Neuronal stem cell (in vitro differentiated cells): Measurements from ENCODE around the gene CACYBP.
A peak's percentile ranks its signal among the peaks of the same experiment; 100 is the strongest.

Source experiments
- DNase-seq: peaks from one replicate; pipeline ENCODE4 v3.0.0-alpha.2; 2013; ENCODE audit warnings: low spot score
- H2AFZ ChIP-seq: one replicate; pipeline ENCODE4 v1.6.1; 2013; ENCODE audit warnings: mild to moderate bottlenecking, low read length, inconsistent platforms
- H2AK5ac ChIP-seq: 2 replicates; pipeline ENCODE4 v1.6.1; 2013; ENCODE audit warnings: low read depth, mild to moderate bottlenecking, inconsistent platforms, low read length, moderate library complexity, mixed read lengths
- H2BK120ac ChIP-seq: 2 replicates; pipeline ENCODE4 v1.6.1; 2013; ENCODE audit warnings: low read depth, mild to moderate bottlenecking, inconsistent platforms, low read length, moderate library complexity, mixed read lengths
- H2BK12ac ChIP-seq: one replicate; pipeline ENCODE4 v1.6.1; 2013; ENCODE audit warnings: low read length, inconsistent platforms
- H2BK15ac ChIP-seq: 2 replicates; pipeline ENCODE4 v1.6.1; 2013; ENCODE audit warnings: mild to moderate bottlenecking, low read length, inconsistent platforms, mixed read lengths
- H2BK5ac ChIP-seq: one replicate; pipeline ENCODE4 v1.6.1; 2013; ENCODE audit warnings: inconsistent platforms, mild to moderate bottlenecking, low read length, moderate library complexity
- H3K14ac ChIP-seq: one replicate; pipeline ENCODE4 v1.6.1; 2013; ENCODE audit warnings: low read length, inconsistent platforms
- H3K18ac ChIP-seq: 2 replicates; pipeline ENCODE4 v1.6.1; 2013; ENCODE audit warnings: low read length, inconsistent platforms
- H3K23ac ChIP-seq: 2 replicates; pipeline ENCODE4 v1.6.1; 2013; ENCODE audit warnings: low read depth, mild to moderate bottlenecking, mixed read lengths, low read length, inconsistent platforms; ENCODE audit not compliant: poor library complexity
- H3K27ac ChIP-seq: replicated peaks from 3 replicates; pipeline ENCODE4 v1.5.1; 2013; ENCODE audit warnings: low read length, inconsistent platforms
- H3K27me3 ChIP-seq, 3 experiments: 2 replicates each; pipeline ENCODE4 v1.6.1; 2013; ENCODE audit warnings: low read length in 3 of 3, mild to moderate bottlenecking in 2 of 3, inconsistent platforms in 1 of 3, low read depth in 1 of 3, mixed read lengths in 1 of 3, moderate library complexity in 1 of 3; ENCODE audit not compliant: control insufficient read depth in 3 of 3, insufficient read depth in 3 of 3
- H3K36me3 ChIP-seq, 2 donors: replicated peaks in 1 of 2; 2 replicates each; pipeline ENCODE4 v1.6.1; 2013; ENCODE audit warnings: low read length in 2 of 2; ENCODE audit not compliant: control insufficient read depth in 2 of 2, insufficient read depth in 2 of 2
- H3K4ac ChIP-seq: 2 replicates; pipeline ENCODE4 v1.6.1; 2013; ENCODE audit warnings: inconsistent platforms, mild to moderate bottlenecking, low read length, moderate library complexity
- H3K4me1 ChIP-seq, 2 donors: 1 replicate in 1 of 2; 2 replicates in 1 of 2; pipeline ENCODE4 v1.6.1; 2013; ENCODE audit warnings: low read length in 2 of 2, low read depth in 1 of 2; ENCODE audit not compliant: control insufficient read depth in 2 of 2, insufficient read depth in 1 of 2
- H3K4me2 ChIP-seq: one replicate; pipeline ENCODE4 v1.6.1; 2013; ENCODE audit warnings: mild to moderate bottlenecking, low read length, inconsistent platforms; ENCODE audit not compliant: insufficient read depth, poor library complexity, severe bottlenecking
- H3K4me3 ChIP-seq, 2 donors: 2 replicates each; pipeline ENCODE4 v1.5.1; 2013; ENCODE audit warnings: low read length in 2 of 2, mild to moderate bottlenecking in 2 of 2, inconsistent platforms in 1 of 2, moderate library complexity in 1 of 2
- H3K79me1 ChIP-seq: one replicate; pipeline ENCODE4 v1.6.1; 2013; ENCODE audit warnings: low read depth, mild to moderate bottlenecking, inconsistent platforms, low read length, moderate library complexity
- H3K9ac ChIP-seq: one replicate; pipeline ENCODE4 v1.6.1; 2013; ENCODE audit warnings: mild to moderate bottlenecking, low read depth, low read length, inconsistent platforms; ENCODE audit not compliant: poor library complexity
- H3K9me3 ChIP-seq, 2 donors: replicated peaks in 1 of 2; 2 replicates each; pipeline versions ENCODE3 to v1.6.1; 2013; ENCODE audit warnings: low read length in 2 of 2, mild to moderate bottlenecking in 2 of 2, inconsistent platforms in 1 of 2, low read depth in 1 of 2, mixed read lengths in 1 of 2, moderate library complexity in 1 of 2; ENCODE audit not compliant: control insufficient read depth in 2 of 2, insufficient read depth in 1 of 2
- H4K8ac ChIP-seq: one replicate; pipeline ENCODE4 v1.6.1; 2013; ENCODE audit warnings: low read depth, mild to moderate bottlenecking, inconsistent platforms, low read length, moderate library complexity
- H4K91ac ChIP-seq: one replicate; pipeline ENCODE4 v1.6.1; 2013; ENCODE audit warnings: low read length, low read depth, mild to moderate bottlenecking, inconsistent platforms; ENCODE audit not compliant: poor library complexity
- WGBS, 2 donors: extraction: QIAGEN DNeasy Blood & Tissue Kit; methylation state at CpG; one replicate each; pipeline ENCODE4 v1.1.7; 2013; ENCODE audit warnings: missing lambda C conversion rate in 2 of 2, mixed read lengths in 1 of 2; ENCODE audit not compliant: insufficient read length in 2 of 2, insufficient replicate concordance in 1 of 2; ENCODE audit errors: extremely low coverage in 2 of 2; 5-methylcytosine and 5-hydroxymethylcytosine counted together

CACYBP gene

DNA sequence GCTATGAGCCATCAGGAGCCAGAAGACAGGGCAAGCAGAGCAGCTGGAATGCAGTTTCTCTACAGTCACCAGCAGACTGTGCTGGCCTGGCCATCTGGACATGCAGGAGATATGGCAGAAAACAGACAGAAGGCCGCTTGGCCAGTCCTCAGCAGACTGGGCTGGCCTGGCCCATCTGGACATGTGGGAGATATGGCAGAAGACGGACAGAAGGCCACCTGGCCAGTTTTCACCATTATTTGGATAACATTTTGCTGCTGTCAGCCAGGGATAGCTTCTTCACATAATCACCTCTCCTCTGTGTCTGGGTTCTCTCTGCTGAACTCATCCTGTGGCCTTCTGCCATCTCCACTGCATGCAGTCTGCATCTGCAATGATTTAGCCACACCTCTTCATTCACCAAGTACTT, 25.0 kb upstream of the CACYBP start:
- Histone ChIP-seq H3K18ac (no peak overlapping the region), H3K4me1 (peaks cover 0 to 4% of the 10 kb centered on the region in 2 donors), H3K27ac (no peak overlapping the region), H3K27me3 (no peaks in the 10 kb centered on the region), H3K9me3 (no peaks in the 10 kb centered on the region), H3K79me1 (no peaks in the 10 kb centered on the region), H3K36me3 (no peaks in the 10 kb centered on the region), H3K4me2 (no peak overlapping the region), H3K4ac (no peak overlapping the region), H2BK120ac (no peak overlapping the region), H2AFZ (no peak overlapping the region), H3K23ac (no peak overlapping the region), H3K4me3 (no peak overlapping the region), H2BK12ac (no peak overlapping the region), H3K9ac (no peak overlapping the region), H3K14ac (peak overlapping the region; percentile 39), H4K91ac (no peak overlapping the region), H2BK15ac (no peak overlapping the region), H2AK5ac (no peak overlapping the region), H2BK5ac (no peak overlapping the region), H4K8ac (no peak overlapping the region)
- WGBS, 2 donors = no CpG with 5 or more reads among the region's 2 CpGs
- DNase-seq = no peak

DNA sequence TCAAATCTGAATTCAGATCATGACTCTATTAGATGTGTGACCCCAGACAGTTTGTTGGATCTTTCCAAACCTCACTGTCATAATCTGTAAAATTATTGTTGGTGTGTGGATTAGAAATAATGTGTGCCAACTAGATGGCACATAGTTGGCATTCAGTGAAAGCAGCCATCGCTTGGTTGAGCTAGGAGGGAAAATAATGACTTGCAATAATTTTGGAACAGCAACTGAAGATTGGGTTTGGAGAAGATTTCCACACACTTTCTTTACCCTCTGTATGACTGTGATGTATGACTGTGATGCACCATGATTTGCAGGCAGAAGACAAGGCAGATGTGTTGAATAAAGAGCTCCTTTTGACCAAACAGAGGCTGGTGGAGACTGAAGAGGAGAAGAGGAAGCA, 24.0 kb upstream of the CACYBP start:
- Histone ChIP-seq H4K8ac (no peak overlapping the region), H3K18ac (no peak overlapping the region), H3K23ac (no peak overlapping the region), H3K14ac (no peak overlapping the region), H3K9me3 (no peaks in the 10 kb centered on the region), H2AFZ (no peak overlapping the region), H3K27ac (no peak overlapping the region), H3K4me2 (no peak overlapping the region), H3K36me3 (no peaks in the 10 kb centered on the region), H3K27me3 (no peaks in the 10 kb centered on the region), H3K4me3 (no peak overlapping the region), H2BK12ac (no peak overlapping the region), H3K79me1 (no peaks in the 10 kb centered on the region), H3K9ac (no peak overlapping the region), H2BK120ac (no peak overlapping the region), H3K4ac (no peak overlapping the region), H2AK5ac (no peak overlapping the region), H2BK15ac (no peak overlapping the region), H3K4me1 (peaks cover 0 to 4% of the 10 kb centered on the region in 2 donors), H4K91ac (no peak overlapping the region), H2BK5ac (no peak overlapping the region)
- WGBS, 2 donors = no CpG with 5 or more reads among the region's 1 CpG
- no peak for DNase-seq

DNA sequence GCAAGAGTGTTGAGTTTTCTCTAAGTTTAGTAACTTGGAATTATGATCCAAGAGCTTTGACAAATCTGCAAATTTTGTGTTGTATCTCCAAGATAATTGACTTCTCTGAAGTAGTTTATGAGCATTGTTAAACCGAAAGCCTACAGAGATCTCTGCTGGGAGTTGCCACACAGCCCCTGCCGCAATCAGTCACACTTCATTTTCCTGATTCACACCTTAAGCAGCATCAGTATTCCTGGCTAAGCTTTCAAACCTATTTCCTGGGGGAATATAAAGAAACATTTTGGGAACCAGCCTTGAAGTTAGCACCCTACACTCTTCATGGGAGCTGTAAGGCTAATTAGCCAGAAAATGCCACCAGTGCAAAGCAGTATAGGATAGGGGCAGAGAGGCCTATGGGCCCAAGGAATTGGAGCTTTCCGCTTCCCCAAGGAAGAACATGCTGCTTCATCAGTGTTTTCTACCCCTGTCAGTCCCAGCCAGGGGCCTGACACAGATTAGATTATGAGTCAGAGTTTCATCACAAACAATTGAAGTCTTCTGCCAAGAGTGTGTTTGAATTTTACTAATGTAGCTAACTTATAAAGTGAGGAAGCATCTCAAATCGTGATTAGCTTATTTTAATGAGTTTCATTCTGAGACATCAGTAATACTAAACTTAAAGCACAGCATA, 23.2 kb upstream of the CACYBP start:
- Histone ChIP-seq H3K36me3 (no peaks in the 10 kb centered on the region), H3K23ac (no peak overlapping the region), H2AK5ac (no peak overlapping the region), H3K9ac (no peak overlapping the region), H4K8ac (no peak overlapping the region), H2BK5ac (no peak overlapping the region), H3K79me1 (no peaks in the 10 kb centered on the region), H4K91ac (no peak overlapping the region), H3K27ac (no peak overlapping the region), H3K9me3 (no peaks in the 10 kb centered on the region), H3K4ac (no peak overlapping the region), H3K18ac (no peak overlapping the region), H2AFZ (no peak overlapping the region), H3K27me3 (no peaks in the 10 kb centered on the region), H2BK15ac (no peak overlapping the region), H3K4me3 (no peak overlapping the region), H3K14ac (no peak overlapping the region), H3K4me2 (no peak overlapping the region), H2BK120ac (no peak overlapping the region), H2BK12ac (no peak overlapping the region), H3K4me1 (peaks cover 0 to 4% of the 10 kb centered on the region in 2 donors)
- WGBS, 2 donors = no CpG with 5 or more reads among the region's 4 CpGs
- DNase-seq = no peak

DNA sequence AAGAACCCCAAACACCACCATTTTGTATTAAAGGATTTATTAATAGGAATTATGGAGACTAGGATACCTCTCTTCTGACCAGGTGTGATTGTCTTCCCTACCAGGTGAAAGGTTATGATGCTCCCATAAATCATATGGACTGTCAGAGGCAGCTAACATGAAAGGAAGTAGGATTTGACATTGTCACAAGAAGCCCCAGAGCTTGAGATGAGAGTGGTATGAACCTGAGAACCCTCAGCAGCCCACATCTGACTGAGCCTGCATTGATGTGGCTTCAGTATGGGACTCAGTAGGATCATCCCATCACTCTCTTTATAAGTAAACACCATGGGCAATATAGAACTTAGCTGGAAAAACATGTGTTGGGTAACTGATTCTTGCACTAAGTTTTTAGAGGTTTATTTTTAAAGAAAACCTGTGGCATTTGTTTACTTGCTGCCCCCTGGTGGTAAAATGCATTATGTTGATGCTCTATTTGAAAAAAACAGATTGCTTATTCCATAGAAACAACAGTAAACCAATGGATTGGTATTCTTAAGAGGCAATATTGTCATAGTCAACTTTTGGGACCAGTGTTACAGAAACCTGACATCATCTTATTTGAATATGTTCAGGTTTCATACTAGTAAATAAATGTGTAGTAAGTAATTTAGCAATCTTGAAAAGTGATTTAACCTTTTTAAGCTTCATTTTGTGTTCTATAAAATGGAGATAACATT, 16.6 kb upstream of the CACYBP start:
- no peak overlapping the region for H2BK120ac ChIP-seq
- H2AFZ ChIP-seq = no peak overlapping the region
- no peaks in the 10 kb centered on the region for H3K36me3 ChIP-seq

More for the DNA sequence above, 16.6 kb upstream of the CACYBP start:
- Histone ChIP-seq H3K79me1 (no peaks in the 10 kb centered on the region), H3K9ac (no peak overlapping the region), H3K9me3 (no peaks in the 10 kb centered on the region), H3K18ac (no peak overlapping the region), H3K27ac (no peak overlapping the region), H4K91ac (no peak overlapping the region), H3K4ac (no peak overlapping the region), H3K23ac (no peak overlapping the region), H2BK5ac (no peak overlapping the region), H2AK5ac (no peak overlapping the region), H2BK12ac (no peak overlapping the region), H4K8ac (no peak overlapping the region), H3K4me2 (no peak overlapping the region), H3K4me3 (no peak overlapping the region), H3K14ac (no peak overlapping the region), H3K27me3 (no peaks in the 10 kb centered on the region), H2BK15ac (no peak overlapping the region), H3K4me1 (peaks cover 1 to 4% of the 10 kb centered on the region in 2 donors)
- DNase-seq = peak; percentile 36
